GM12878 (cell line): ENCODE results near the gene FGFRL1. TPM values are rescaled to one million over a fixed set of nuclear protein-coding genes. Genes with fewer than 3 reads are reported as not detected.

Source experiments
- ATF7 ChIP-seq: fragments of 450-650 bp; IDR thresholded peaks from 2 replicates; pipeline ENCODE4 v1.6.1; 2016; ENCODE audit warnings: low read depth, mild to moderate bottlenecking
- BMI1 ChIP-seq: fragments of 450-650 bp; IDR thresholded peaks from 2 replicates; pipeline ENCODE4 v1.6.1; 2016; ENCODE audit warnings: mild to moderate bottlenecking, moderate library complexity, borderline replicate concordance
- BRCA1 ChIP-seq: IDR thresholded peaks from 2 replicates; pipeline ENCODE4 v1.6.1; 2011; ENCODE audit warnings: low read depth, low read length, improper control_type of control experiment
- CEBPB ChIP-seq, 2 experiments: fragments of 150-350 bp in 1 of 2; IDR thresholded peaks; 2 replicates each; pipeline ENCODE4 v1.6.1; 2012 to 2014; ENCODE audit warnings: low read depth in 2 of 2, low read length in 2 of 2, borderline replicate concordance in 1 of 2, inconsistent platforms in 1 of 2
- EGR1 ChIP-seq, 2 experiments: IDR thresholded peaks; 1 replicate in 1 of 2; 2 replicates in 1 of 2; pipeline ENCODE4 v1.6.1; 2011 to 2012; ENCODE audit warnings: low read depth in 2 of 2, low read length in 2 of 2, borderline replicate concordance in 1 of 2, mild to moderate bottlenecking in 1 of 2, moderate library complexity in 1 of 2
- FOS ChIP-seq: IDR thresholded peaks from 3 replicates; pipeline ENCODE4 v1.6.1; 2011; ENCODE audit warnings: borderline replicate concordance; ENCODE audit not compliant: insufficient read length; ENCODE audit errors: extremely low read depth
- HDAC2 ChIP-seq: fragments of 200-600 bp; sonication (generic); IDR thresholded peaks from 2 replicates; pipeline ENCODE4 v1.6.1; 2017
- HDAC6 ChIP-seq: fragments of 200-600 bp; sonication (generic); IDR thresholded peaks from one replicate; pipeline ENCODE4 v1.8.0; 2017; ENCODE audit warnings: antibody characterized with exemption; ENCODE audit not compliant: unreplicated experiment
- HDGF ChIP-seq: fragments of 450-650 bp; IDR thresholded peaks from 2 replicates; pipeline ENCODE4 v1.6.1; 2016; ENCODE audit warnings: antibody characterized with exemption
- IKZF2 ChIP-seq, 2 experiments: fragments of 450-650 bp; IDR thresholded peaks; 2 replicates each; pipeline ENCODE4 v1.6.1; 2017; ENCODE audit warnings: mild to moderate bottlenecking in 2 of 2, moderate library complexity in 2 of 2
- JUND ChIP-seq: IDR thresholded peaks from 2 replicates; pipeline ENCODE4 v1.6.1; 2012; ENCODE audit warnings: low read depth, mild to moderate bottlenecking, low read length, improper control_type of control experiment, moderate library complexity
- MYC ChIP-seq: IDR thresholded peaks from 2 replicates; pipeline ENCODE4 v1.6.1; 2011; ENCODE audit warnings: mild to moderate bottlenecking, low read length, moderate library complexity, inconsistent platforms; ENCODE audit not compliant: insufficient read depth, insufficient replicate concordance, insufficient read length, severe bottlenecking
- NR2C1 ChIP-seq: fragments of 450-650 bp; IDR thresholded peaks from 2 replicates; pipeline ENCODE4 v1.6.1; 2017; ENCODE audit warnings: antibody characterized with exemption, mild to moderate bottlenecking, moderate library complexity
- POLR2A ChIP-seq: IDR thresholded peaks from 2 replicates; pipeline ENCODE4 v1.6.1; 2011; ENCODE audit warnings: low read depth, mild to moderate bottlenecking, low read length
- RB1 ChIP-seq: fragments of 450-650 bp; formaldehyde crosslinking; IDR thresholded peaks from 2 replicates; pipeline ENCODE4 v1.6.1; 2017; ENCODE audit warnings: mild to moderate bottlenecking, borderline replicate concordance
- SREBF2 ChIP-seq: IDR thresholded peaks from 2 replicates; pipeline ENCODE4 v1.6.1; 2012; ENCODE audit warnings: mild to moderate bottlenecking, low read length
- TCF12 ChIP-seq: IDR thresholded peaks from 2 replicates; pipeline ENCODE4 v1.6.1; 2011; ENCODE audit warnings: low read depth, mild to moderate bottlenecking, low read length
- TCF7 ChIP-seq: IDR thresholded peaks from 2 replicates; pipeline ENCODE4 v1.6.1; 2014; ENCODE audit warnings: antibody characterized with exemption, borderline replicate concordance
- WRNIP1 ChIP-seq: IDR thresholded peaks from 2 replicates; pipeline ENCODE4 v1.6.1; 2011; ENCODE audit warnings: low read depth, low read length, improper control_type of control experiment, borderline replicate concordance
- ZNF217 ChIP-seq: fragments of 450-650 bp; IDR thresholded peaks from 2 replicates; pipeline ENCODE4 v1.6.1; 2017; ENCODE audit warnings: antibody characterized with exemption, mild to moderate bottlenecking
- ZNF274 ChIP-seq: IDR thresholded peaks from one replicate; pipeline ENCODE4 v1.8.0; 2011; ENCODE audit not compliant: insufficient read length, insufficient read depth
- polyA plus RNA-seq, 11 experiments: library from polyadenylated mRNA; depleted of rRNA in 4 of 11; unstranded in 6 of 11; stranded (reverse) in 5 of 11; fragments of >200 nt; fragmentation: Nextera tagmentation in 4 of 11; fragmentation: Illumina TruSeq in 1 of 11; extraction: Ambion mirVana in 4 of 11; extraction: Trizol in 1 of 11; gene quantifications; 1 replicate in 1 of 11; 2 replicates in 10 of 11; pipeline versions ENCODE4 v1.2.1 to v1.2.3, GENCODE V29; 2011 to 2016; ENCODE audit warnings: inconsistent platforms in 2 of 11, missing spikeins in 2 of 11, low read depth in 1 of 11
- total RNA-seq, 4 experiments: library from RNA; depleted of rRNA in 3 of 4; stranded (reverse); fragments of >200 nt in 3 of 4; fragmentation: Illumina TruSeq in 1 of 4; extraction: Trizol in 1 of 4; gene quantifications; 2 replicates each; pipeline versions ENCODE4 v1.2.1 to v1.2.3, GENCODE V29; 2013 to 2021
- TF ChIP-seq, protein P1 (sequence below): fragments of 450-650 bp; IDR thresholded peaks from 2 replicates; pipeline ENCODE4 v1.6.1; 2017; ENCODE audit warnings: low read depth, mild to moderate bottlenecking, moderate library complexity
- TF ChIP-seq, protein P2 (sequence below): fragments of 450-650 bp; IDR thresholded peaks from 2 replicates; pipeline ENCODE4 v1.6.1; 2017; ENCODE audit warnings: mild to moderate bottlenecking
- TF ChIP-seq, protein P3 (sequence below): IDR thresholded peaks from 2 replicates; pipeline ENCODE4 v1.6.1; 2011; ENCODE audit warnings: low read depth, low read length, improper control_type of control experiment, borderline replicate concordance
- TF ChIP-seq, protein P4 (sequence below): fragments of 450-650 bp; formaldehyde crosslinking; IDR thresholded peaks from 2 replicates; pipeline ENCODE4 v1.4.0; 2022; ENCODE audit warnings: mild to moderate bottlenecking, moderate library complexity
- TF ChIP-seq, protein P5 (sequence below): IDR thresholded peaks from 2 replicates; pipeline ENCODE4 v1.6.1; 2012; ENCODE audit warnings: low read depth, low read length, improper control_type of control experiment

FGFRL1 gene
- total and polyA plus RNA-seq, 10 of the 15 experiments (the other 5 are each of a cell fraction or from before 2014, with no cell fraction given): 0.02 to 1.5 (median 0.29) TPM; not detected in 2

DNA sequence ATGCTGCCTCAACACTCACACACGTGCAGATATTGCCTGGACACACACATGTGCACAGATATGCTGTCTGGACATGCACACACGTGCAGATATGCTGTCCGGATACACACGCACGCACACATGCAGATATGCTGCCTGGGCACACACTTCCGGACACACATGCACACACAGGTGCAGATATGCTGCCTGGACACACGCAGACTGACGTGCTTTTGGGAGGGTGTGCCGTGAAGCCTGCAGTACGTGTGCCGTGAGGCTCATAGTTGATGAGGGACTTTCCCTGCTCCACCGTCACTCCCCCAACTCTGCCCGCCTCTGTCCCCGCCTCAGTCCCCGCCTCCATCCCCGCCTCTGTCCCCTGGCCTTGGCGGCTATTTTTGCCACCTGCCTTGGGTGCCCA, 14.7 kb downstream of the FGFRL1 start (continued):
- no peak for TF ChIP-seq MYC
- TF ChIP-seq, protein P1, sequence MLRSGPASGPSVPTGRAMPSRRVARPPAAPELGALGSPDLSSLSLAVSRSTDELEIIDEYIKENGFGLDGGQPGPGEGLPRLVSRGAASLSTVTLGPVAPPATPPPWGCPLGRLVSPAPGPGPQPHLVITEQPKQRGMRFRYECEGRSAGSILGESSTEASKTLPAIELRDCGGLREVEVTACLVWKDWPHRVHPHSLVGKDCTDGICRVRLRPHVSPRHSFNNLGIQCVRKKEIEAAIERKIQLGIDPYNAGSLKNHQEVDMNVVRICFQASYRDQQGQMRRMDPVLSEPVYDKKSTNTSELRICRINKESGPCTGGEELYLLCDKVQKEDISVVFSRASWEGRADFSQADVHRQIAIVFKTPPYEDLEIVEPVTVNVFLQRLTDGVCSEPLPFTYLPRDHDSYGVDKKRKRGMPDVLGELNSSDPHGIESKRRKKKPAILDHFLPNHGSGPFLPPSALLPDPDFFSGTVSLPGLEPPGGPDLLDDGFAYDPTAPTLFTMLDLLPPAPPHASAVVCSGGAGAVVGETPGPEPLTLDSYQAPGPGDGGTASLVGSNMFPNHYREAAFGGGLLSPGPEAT: no peak
- TF ChIP-seq FOS: no peak
- no peak for TF ChIP-seq BRCA1
- no peak for TF ChIP-seq EGR1 (IDR thresholded peaks at IDR 0.05; ENCODE audit: borderline replicate concordance in 1 of 2, low read depth in 2 of 2, low read length in 2 of 2)
- TF ChIP-seq, protein P2, sequence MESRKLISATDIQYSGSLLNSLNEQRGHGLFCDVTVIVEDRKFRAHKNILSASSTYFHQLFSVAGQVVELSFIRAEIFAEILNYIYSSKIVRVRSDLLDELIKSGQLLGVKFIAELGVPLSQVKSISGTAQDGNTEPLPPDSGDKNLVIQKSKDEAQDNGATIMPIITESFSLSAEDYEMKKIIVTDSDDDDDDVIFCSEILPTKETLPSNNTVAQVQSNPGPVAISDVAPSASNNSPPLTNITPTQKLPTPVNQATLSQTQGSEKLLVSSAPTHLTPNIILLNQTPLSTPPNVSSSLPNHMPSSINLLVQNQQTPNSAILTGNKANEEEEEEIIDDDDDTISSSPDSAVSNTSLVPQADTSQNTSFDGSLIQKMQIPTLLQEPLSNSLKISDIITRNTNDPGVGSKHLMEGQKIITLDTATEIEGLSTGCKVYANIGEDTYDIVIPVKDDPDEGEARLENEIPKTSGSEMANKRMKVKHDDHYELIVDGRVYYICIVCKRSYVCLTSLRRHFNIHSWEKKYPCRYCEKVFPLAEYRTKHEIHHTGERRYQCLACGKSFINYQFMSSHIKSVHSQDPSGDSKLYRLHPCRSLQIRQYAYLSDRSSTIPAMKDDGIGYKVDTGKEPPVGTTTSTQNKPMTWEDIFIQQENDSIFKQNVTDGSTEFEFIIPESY: no peak
- no peak for TF ChIP-seq HDAC2
- no peak for TF ChIP-seq NR2C1
- peak; percentile 94 for TF ChIP-seq HDGF
- no peak for TF ChIP-seq RB1
- no peak for TF ChIP-seq ATF7
- TF ChIP-seq, protein P3, sequence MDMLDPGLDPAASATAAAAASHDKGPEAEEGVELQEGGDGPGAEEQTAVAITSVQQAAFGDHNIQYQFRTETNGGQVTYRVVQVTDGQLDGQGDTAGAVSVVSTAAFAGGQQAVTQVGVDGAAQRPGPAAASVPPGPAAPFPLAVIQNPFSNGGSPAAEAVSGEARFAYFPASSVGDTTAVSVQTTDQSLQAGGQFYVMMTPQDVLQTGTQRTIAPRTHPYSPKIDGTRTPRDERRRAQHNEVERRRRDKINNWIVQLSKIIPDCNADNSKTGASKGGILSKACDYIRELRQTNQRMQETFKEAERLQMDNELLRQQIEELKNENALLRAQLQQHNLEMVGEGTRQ: no peak
- TF ChIP-seq HDAC6: no peak
- no peak for TF ChIP-seq BMI1
- no peak for TF ChIP-seq IKZF2 (IDR thresholded peaks at IDR 0.05)
- TF ChIP-seq JUND: no peak
- no peak for TF ChIP-seq CEBPB (IDR thresholded peaks at IDR 0.05; ENCODE audit: borderline replicate concordance in 1 of 2, low read depth in 2 of 2, low read length in 2 of 2)
- no peak for TF ChIP-seq SREBF2
- TF ChIP-seq, protein P4, sequence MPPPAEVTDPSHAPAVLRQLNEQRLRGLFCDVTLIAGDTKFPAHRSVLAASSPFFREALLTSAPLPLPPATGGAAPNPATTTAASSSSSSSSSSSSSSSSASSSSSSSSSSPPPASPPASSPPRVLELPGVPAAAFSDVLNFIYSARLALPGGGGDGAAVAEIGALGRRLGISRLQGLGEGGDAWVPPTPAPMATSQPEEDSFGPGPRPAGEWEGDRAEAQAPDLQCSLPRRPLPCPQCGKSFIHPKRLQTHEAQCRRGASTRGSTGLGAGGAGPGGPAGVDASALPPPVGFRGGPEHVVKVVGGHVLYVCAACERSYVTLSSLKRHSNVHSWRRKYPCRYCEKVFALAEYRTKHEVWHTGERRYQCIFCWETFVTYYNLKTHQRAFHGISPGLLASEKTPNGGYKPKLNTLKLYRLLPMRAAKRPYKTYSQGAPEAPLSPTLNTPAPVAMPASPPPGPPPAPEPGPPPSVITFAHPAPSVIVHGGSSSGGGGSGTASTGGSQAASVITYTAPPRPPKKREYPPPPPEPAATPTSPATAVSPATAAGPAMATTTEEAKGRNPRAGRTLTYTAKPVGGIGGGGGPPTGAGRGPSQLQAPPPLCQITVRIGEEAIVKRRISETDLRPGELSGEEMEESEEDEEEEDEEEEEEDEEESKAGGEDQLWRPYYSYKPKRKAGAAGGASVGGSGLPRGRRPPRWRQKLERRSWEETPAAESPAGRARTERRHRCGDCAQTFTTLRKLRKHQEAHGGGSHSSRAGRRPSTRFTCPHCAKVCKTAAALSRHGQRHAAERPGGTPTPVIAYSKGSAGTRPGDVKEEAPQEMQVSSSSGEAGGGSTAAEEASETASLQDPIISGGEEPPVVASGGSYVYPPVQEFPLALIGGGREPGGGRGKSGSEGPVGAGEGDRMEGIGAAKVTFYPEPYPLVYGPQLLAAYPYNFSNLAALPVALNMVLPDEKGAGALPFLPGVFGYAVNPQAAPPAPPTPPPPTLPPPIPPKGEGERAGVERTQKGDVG (CRISPR knock-in tag): no peak
- no peak for TF ChIP-seq POLR2A
- TF ChIP-seq ZNF217: no peak
- no peak for TF ChIP-seq TCF12
- no peak for TF ChIP-seq WRNIP1
- no peak for TF ChIP-seq ZNF274
- TF ChIP-seq, protein P5, sequence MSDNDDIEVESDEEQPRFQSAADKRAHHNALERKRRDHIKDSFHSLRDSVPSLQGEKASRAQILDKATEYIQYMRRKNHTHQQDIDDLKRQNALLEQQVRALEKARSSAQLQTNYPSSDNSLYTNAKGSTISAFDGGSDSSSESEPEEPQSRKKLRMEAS: no peak
- TF ChIP-seq TCF7: no peak
